Stimulated activated CD4-positive, alpha-beta T cell treated with anti-CD3 and anti-CD28 coated beads, Interleukin-2, amount 100 ng/mL, for 4 hours (primary cell): Measurements from ENCODE around the gene NOC4L.
"Not testable (repeated sequence)": the region's sequence is repeated elsewhere in the genome, so short reads cannot be mapped to it uniquely, and the experiment has no call there.

Experiments used
- DNase-seq: peaks from one replicate; pipeline ENCODE4 v3.0.0-alpha.2; 2020; ENCODE audit warnings: low read depth

Gene NOC4L

GRCh38 chr12:132144115-132144809 is at the start of gene NOC4L, which contains the start of gene DDX51:
Gene NOC4L, plus strand, starts transcription at chr12:132144457. Its CDS starts 32 bp downstream, at chr12:132144489.
Gene DDX51, minus strand, starts transcription at chr12:132144319. Its CDS starts 23 bp downstream, at chr12:132144296.
- peak; percentile 92 for DNase-seq

GRCh38 chr12:132095520-132096409 is 48.5 kb upstream of the NOC4L start:
- no peak for DNase-seq

- no peak for DNase-seq
These were observed 44.5 kb upstream of the NOC4L start for GRCh38 chr12:132099739-132100138.

GRCh38 chr12:132100306-132101065 is 43.8 kb upstream of the NOC4L start:
- no peak for DNase-seq

- DNase-seq = no peak
These were observed 42.0 kb upstream of the NOC4L start for GRCh38 chr12:132102297-132102696.

- DNase-seq = not testable (repeated sequence)
These were observed 41.2 kb upstream of the NOC4L start for GRCh38 chr12:132103072-132103471.

- no peak for DNase-seq
These were observed 40.5 kb upstream of the NOC4L start for GRCh38 chr12:132103542-132104308.

- DNase-seq = no peak
These were observed 38.8 kb upstream of the NOC4L start for GRCh38 chr12:132105467-132105866.

GRCh38 chr12:132106921-132107320 is 37.3 kb upstream of the NOC4L start:
- DNase-seq = no peak

- no peak for DNase-seq
These were observed 35.9 kb upstream of the NOC4L start for GRCh38 chr12:132108211-132108832.

- DNase-seq = no peak
These were observed 34.5 kb upstream of the NOC4L start for GRCh38 chr12:132109741-132110140.

GRCh38 chr12:132110677-132111076 is 33.6 kb upstream of the NOC4L start:
- no peak for DNase-seq

GRCh38 chr12:132111654-132112304 is 32.5 kb upstream of the NOC4L start:
- no peak for DNase-seq

GRCh38 chr12:132114667-132115066 is 29.6 kb upstream of the NOC4L start:
- DNase-seq = no peak

GRCh38 chr12:132115500-132115899 is 28.8 kb upstream of the NOC4L start:
- no peak for DNase-seq

- DNase-seq = no peak
These were observed 27.3 kb upstream of the NOC4L start for GRCh38 chr12:132116709-132117557.

- DNase-seq = no peak
These were observed 26.7 kb upstream of the NOC4L start for GRCh38 chr12:132117558-132117875.

- DNase-seq = no peak
These were observed 25.4 kb upstream of the NOC4L start for GRCh38 chr12:132118876-132119275.

GRCh38 chr12:132121283-132121682 is 23.0 kb upstream of the NOC4L start:
- DNase-seq = no peak
